Prostate gland (tissue), 2 donors: ENCODE data around the gene PNLIP. TPM values are rescaled to one million over a fixed set of nuclear protein-coding genes. Genes with fewer than 3 reads are reported as not detected.

Source experiments
- DNase-seq: peaks from one replicate; pipeline ENCODE4 v3.0.0-alpha.2; 2019; ENCODE audit warnings: low spot score
- H3K27ac ChIP-seq, 2 donors: fragments of 200-600 bp; sonication (generic); 2 replicates each; pipeline ENCODE4 v1.5.1; 2017 to 2019
- H3K27me3 ChIP-seq: fragments of 200-600 bp; sonication (generic); replicated peaks from 2 replicates; pipeline ENCODE4 v1.5.1; 2019; ENCODE audit not compliant: insufficient read depth
- H3K36me3 ChIP-seq, 2 donors: fragments of 200-600 bp; sonication (generic); 1 replicate in 1 of 2; 2 replicates in 1 of 2; pipeline versions ENCODE4 v1.5.1 to v1.8.1; 2017 to 2019
- H3K4me1 ChIP-seq: fragments of 200-600 bp; sonication (generic); replicated peaks from 2 replicates; pipeline ENCODE4 v1.5.1; 2019
- H3K4me3 ChIP-seq, 2 donors: fragments of 200-600 bp; sonication (generic); 2 replicates each; pipeline ENCODE4 v1.5.1; 2017 to 2019
- H3K9me3 ChIP-seq: fragments of 200-600 bp; sonication (generic); 2 replicates; pipeline ENCODE4 v1.5.1; 2017
- POLR2A ChIP-seq: fragments of 450-650 bp; IDR thresholded peaks from one replicate; pipeline ENCODE4 v1.6.1; 2016; ENCODE audit warnings: antibody characterized with exemption, mild to moderate bottlenecking
- POLR2AphosphoS5 ChIP-seq: sonication (generic); formaldehyde crosslinking; IDR thresholded peaks from one replicate; pipeline ENCODE4 v1.6.1; 2017; ENCODE audit warnings: antibody characterized with exemption
- WGBS: methylation state at CpG from one replicate; pipeline ENCODE4 v1.1.5; 2018; 5-methylcytosine and 5-hydroxymethylcytosine counted together
- intact Hi-C: fragments of 100-400 bp; cut with DNase I; formaldehyde crosslinking; loops from one replicate; pipeline ENCODE4 v1.14.2; 2022
- total RNA-seq, 2 donors: library from RNA; depleted of rRNA; stranded (reverse); fragments of >200 nt; gene quantifications; one replicate each; pipeline ENCODE4 v1.1.0, GENCODE V29; 2016
- TF ChIP-seq, protein P1 (sequence below), 4 experiments: fragments of 200-600 bp in 2 of 4; fragments of 450-650 bp in 2 of 4; sonication (generic) in 2 of 4; IDR thresholded peaks; 1 replicate in 3 of 4; 2 replicates in 1 of 4; pipeline ENCODE4 v1.5.1; 2016 to 2019; ENCODE audit warnings: antibody characterized with exemption in 4 of 4, mild to moderate bottlenecking in 2 of 4, moderate library complexity in 2 of 4

The PNLIP gene
- total RNA-seq, 2 donors from 2014 or later = not detected

GRCh38 chr10:116611153-116611545 lies 65.4 kb downstream of the PNLIP start:
- WGBS = 87% methylated on average over 3 of the region's 3 CpGs
- Histone ChIP-seq H3K36me3 (no peaks in the 10 kb centered on the region), H3K27me3 (peaks cover 4% of the 10 kb centered on the region), H3K27ac (no peak overlapping the region), H3K4me3 (no peak overlapping the region), H3K4me1 (no peaks in the 10 kb centered on the region), H3K9me3 (no peaks in the 10 kb centered on the region)
- intact Hi-C loops = no loop called here
- TF ChIP-seq POLR2AphosphoS5 = no peak
- TF ChIP-seq, protein P1, sequence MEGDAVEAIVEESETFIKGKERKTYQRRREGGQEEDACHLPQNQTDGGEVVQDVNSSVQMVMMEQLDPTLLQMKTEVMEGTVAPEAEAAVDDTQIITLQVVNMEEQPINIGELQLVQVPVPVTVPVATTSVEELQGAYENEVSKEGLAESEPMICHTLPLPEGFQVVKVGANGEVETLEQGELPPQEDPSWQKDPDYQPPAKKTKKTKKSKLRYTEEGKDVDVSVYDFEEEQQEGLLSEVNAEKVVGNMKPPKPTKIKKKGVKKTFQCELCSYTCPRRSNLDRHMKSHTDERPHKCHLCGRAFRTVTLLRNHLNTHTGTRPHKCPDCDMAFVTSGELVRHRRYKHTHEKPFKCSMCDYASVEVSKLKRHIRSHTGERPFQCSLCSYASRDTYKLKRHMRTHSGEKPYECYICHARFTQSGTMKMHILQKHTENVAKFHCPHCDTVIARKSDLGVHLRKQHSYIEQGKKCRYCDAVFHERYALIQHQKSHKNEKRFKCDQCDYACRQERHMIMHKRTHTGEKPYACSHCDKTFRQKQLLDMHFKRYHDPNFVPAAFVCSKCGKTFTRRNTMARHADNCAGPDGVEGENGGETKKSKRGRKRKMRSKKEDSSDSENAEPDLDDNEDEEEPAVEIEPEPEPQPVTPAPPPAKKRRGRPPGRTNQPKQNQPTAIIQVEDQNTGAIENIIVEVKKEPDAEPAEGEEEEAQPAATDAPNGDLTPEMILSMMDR (IDR thresholded peaks at IDR 0.05) = no peak
- TF ChIP-seq POLR2A = no peak
- DNase-seq = no peak

DNA sequence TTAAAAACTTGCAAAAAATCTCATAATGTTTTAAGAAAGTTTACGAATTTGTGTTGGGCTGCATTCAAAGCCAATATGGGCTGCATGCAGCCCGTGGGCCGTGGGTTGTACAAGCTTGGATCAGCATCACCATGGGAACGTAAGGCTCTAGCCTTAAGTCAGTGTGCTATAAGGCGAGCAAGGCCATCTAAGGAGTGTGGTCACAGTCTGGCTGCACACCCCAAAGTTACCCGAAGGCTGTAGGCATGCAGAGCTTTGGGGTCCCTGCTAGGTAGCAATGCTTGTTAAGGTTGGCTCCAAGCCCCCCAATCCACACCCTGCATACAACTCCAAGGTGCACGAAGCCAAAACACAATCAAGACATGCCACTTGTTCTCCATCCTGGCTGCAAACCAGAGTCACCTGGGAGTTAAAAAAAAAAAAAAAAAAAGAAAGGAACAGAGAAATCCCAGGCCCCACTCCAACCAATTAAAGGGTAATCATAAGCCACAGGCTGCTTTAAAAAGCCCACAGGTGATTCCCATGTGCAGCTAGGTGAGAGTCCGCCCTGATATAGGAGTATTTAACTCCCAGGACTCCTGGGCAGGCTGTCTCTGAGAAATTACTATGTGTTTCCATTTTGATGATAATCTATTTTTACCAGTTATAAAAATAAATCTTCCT lies 66.5 kb downstream of the PNLIP start:
- intact Hi-C loops = no loop called here
- DNase-seq = no peak
- H3K27me3 ChIP-seq = peaks cover 4% of the 10 kb centered on the region

DNA sequence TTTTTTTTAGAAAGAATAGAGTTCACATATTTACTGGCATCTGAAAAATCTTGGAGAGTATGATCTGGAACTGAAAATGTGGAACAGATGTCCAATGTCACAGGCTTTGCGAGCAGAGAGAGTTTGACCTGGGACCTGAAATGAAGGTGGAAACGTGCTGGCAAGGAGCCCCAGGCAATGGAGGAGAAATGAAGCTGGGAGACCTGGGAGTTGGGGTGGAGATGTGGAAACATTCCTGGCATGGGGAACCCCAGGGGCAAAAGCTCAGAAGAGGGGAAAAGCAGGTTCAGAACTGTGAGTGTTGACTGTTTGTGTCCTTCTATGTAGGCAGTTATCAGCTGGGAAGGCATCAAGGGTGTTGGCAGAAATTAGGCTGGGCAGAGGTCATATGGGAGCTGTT lies 67.7 kb downstream of the PNLIP start:
- TF ChIP-seq POLR2A (no peak), POLR2AphosphoS5 (no peak)
- TF ChIP-seq, protein P1 (IDR thresholded peaks at IDR 0.05) = no peak
- no peaks in the 10 kb centered on the region for H3K4me1 ChIP-seq
- no peaks in the 10 kb centered on the region for H3K9me3 ChIP-seq
- WGBS = 49% methylated on average over 2 of the region's 2 CpGs
- H3K27me3 ChIP-seq = peaks cover 4% of the 10 kb centered on the region
- H3K36me3 ChIP-seq = no peaks in the 10 kb centered on the region
- DNase-seq = no peak
- no peak overlapping the region for H3K4me3 ChIP-seq
- no peak overlapping the region for H3K27ac ChIP-seq
- intact Hi-C loops = no loop called here

More for the DNA sequence above, 66.5 kb downstream of the PNLIP start:
- Histone ChIP-seq H3K4me3 (no peak overlapping the region), H3K4me1 (no peaks in the 10 kb centered on the region), H3K9me3 (no peaks in the 10 kb centered on the region), H3K27ac (no peak overlapping the region), H3K36me3 (no peaks in the 10 kb centered on the region)
- TF ChIP-seq, protein P1 (IDR thresholded peaks at IDR 0.05) = no peak
- no peak for TF ChIP-seq POLR2A
- 84% methylated on average over 8 of the region's 8 CpGs for WGBS

DNA sequence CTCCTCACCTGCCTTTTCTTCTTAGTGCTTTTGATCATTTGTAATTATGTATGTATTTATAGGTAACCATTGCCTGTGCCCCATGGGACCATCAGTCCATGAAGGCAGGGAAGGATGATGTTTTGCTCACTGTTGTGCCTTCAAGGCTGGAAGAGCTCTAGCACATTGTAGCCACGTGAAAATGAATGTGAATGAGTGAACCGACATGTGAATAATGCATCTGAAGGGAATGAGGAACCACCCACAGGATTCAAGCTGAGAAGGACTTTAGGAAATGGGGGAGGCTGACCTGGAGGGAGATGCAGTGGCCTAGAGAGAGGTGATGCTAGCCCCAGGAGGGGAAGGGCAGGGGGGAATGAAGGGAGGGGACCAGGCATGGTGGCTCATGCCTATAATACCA lies 69.1 kb downstream of the PNLIP start:
- Histone ChIP-seq H3K4me3 (no peak overlapping the region), H3K27me3 (peaks cover 4% of the 10 kb centered on the region), H3K36me3 (no peaks in the 10 kb centered on the region), H3K27ac (no peak overlapping the region), H3K9me3 (no peaks in the 10 kb centered on the region), H3K4me1 (no peaks in the 10 kb centered on the region)
- TF ChIP-seq, protein P1 (IDR thresholded peaks at IDR 0.05) = no peak
- no peak for DNase-seq
- 49% methylated on average over 2 of the region's 2 CpGs for WGBS
- intact Hi-C loops = no loop called here

- H3K9me3 ChIP-seq = no peaks in the 10 kb centered on the region
- TF ChIP-seq POLR2A (no peak), POLR2AphosphoS5 (no peak)
- TF ChIP-seq, protein P1 (IDR thresholded peaks at IDR 0.05) = no peak
- H3K4me3 ChIP-seq = no peak overlapping the region
Measured at GRCh38 chr10:116615199-116615776, 69.6 kb downstream of the PNLIP start.

More at GRCh38 chr10:116615199-116615776, 69.6 kb downstream of the PNLIP start:
- intact Hi-C loops = no loop called here
- Histone ChIP-seq H3K36me3 (no peaks in the 10 kb centered on the region), H3K27ac (no peak overlapping the region), H3K27me3 (peaks cover under 1% of the 10 kb centered on the region), H3K4me1 (no peaks in the 10 kb centered on the region)
- no peak for DNase-seq
- WGBS = 96% methylated on average over 3 of the region's 3 CpGs
